GM12891 (cell line): ENCODE results near the gene NEDD9.

ENCODE experiments used
- POLR2A ChIP-seq: IDR thresholded peaks from 2 replicates; pipeline ENCODE4 v1.6.1; 2011; ENCODE audit warnings: low read depth, low read length, control low read depth
- POLR2AphosphoS5 ChIP-seq: IDR thresholded peaks from 2 replicates; pipeline ENCODE4 v1.6.1; 2011; ENCODE audit warnings: low read depth, low read length, control low read depth

DNA sequence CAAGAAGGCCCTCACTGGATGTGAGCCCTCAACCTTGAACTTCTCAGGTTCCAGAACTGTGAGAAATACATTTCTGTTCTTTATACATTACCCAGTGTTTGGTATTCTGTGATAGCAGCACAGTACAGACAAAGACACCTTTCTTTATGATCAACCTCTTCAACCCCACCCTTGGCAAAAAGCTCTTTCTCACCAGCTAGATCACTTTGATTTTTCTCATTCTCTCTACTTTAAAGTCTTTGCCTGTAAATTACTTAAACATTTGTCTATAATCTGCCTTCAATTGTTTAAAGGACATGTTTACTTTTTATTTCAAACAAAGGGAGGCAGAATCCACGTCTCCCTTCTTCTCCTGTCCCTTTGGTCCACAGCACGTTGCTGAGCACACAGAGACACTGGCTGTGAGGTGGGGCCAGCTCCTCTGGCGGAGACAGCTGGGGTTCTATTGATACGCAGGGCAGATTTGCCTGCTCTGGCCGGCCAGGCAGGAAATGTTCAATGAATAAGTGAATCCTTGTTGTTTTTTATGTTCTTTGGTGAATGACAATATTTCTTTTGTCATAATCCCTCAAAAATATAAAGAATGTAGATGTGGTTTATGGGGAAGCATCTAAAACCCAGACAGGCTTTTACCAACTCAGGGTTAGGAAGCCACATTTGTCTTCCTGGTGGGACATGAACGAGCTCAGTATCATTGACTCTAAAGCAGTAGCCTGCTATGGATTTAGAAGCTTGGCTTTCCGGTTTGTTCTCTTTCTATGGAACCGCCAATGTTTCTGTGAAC, 52.9 kb downstream of the NEDD9 start:
- TF ChIP-seq POLR2A (no peak), POLR2AphosphoS5 (no peak)
